ENCODE data around the gene CHST2. TPM values are rescaled to one million over a fixed set of nuclear protein-coding genes. Genes with fewer than 3 reads are reported as not detected.

Gene CHST2
- total RNA-seq, 1 experiment from 2014 or later = 1.7 TPM

- ChIA-PET RAD21 (ENCODE audit: low non-redundant PET in 1 of 2, low total read pairs in 2 of 2, uncharacterized antibody in 2 of 2, unreplicated experiment in 2 of 2) (no interaction called here), POLR2A (no interaction called here), CTCF (no interaction called here)
- Histone ChIP-seq H2AFZ (ENCODE audit: low read depth, low read length, poor library complexity, severe bottlenecking) (no peak overlapping the region), H3K4me2 (ENCODE audit: low read length) (no peak overlapping the region), H4K20me1 (ENCODE audit: insufficient read depth) (no peaks in the 10 kb centered on the region), H3K4me3 (replicated peaks in 1 of 2; ENCODE audit: low read depth in 1 of 2, low read length in 2 of 2) (no peak overlapping the region), H3K9me3 (ENCODE audit: control insufficient read depth in 1 of 2, insufficient read depth in 1 of 2, low read depth in 1 of 2, low read length in 2 of 2) (no peaks in the 10 kb centered on the region), H3K36me3 (ENCODE audit: control insufficient read depth in 1 of 2, insufficient read depth in 2 of 2, low read length in 2 of 2) (no peaks in the 10 kb centered on the region), H3K79me2 (ENCODE audit: insufficient read depth, low read length) (no peaks in the 10 kb centered on the region), H3K27me3 (ENCODE audit: insufficient read depth, low read length) (no peaks in the 10 kb centered on the region), H3K9me2 (ENCODE audit: insufficient read depth) (no peaks in the 10 kb centered on the region), H3K9ac (ENCODE audit: low read length) (no peak overlapping the region), H3K4me1 (ENCODE audit: control insufficient read depth in 1 of 2, insufficient read depth in 2 of 2, low read length in 2 of 2) (peaks cover 2 to 6% of the 10 kb centered on the region in 2 experiments; a peak in 3 of 4 replicates), H3K27ac (ENCODE audit: low read depth, low read length) (no peak overlapping the region)
- BruUV-seq (replicated peaks) = no TSS peak
- DNase-seq (ENCODE audit: low read depth, low spot score) (no peak), ATAC-seq (no peak)
- TF ChIP-seq POLR2AphosphoS5 (IDR thresholded peaks at IDR 0.05; ENCODE audit: low read depth, low read length) = no peak
- no peak for TF ChIP-seq FOSL1 (IDR thresholded peaks at IDR 0.05; ENCODE audit: low read depth)
- TF ChIP-seq ZFX (IDR thresholded peaks at IDR 0.05) = no peak
- TF ChIP-seq SP1 (IDR thresholded peaks at IDR 0.05; ENCODE audit: low read depth) = no peak
- no peak for TF ChIP-seq SIN3A (IDR thresholded peaks at IDR 0.05; ENCODE audit: low read depth)
- TF ChIP-seq, protein P1, sequence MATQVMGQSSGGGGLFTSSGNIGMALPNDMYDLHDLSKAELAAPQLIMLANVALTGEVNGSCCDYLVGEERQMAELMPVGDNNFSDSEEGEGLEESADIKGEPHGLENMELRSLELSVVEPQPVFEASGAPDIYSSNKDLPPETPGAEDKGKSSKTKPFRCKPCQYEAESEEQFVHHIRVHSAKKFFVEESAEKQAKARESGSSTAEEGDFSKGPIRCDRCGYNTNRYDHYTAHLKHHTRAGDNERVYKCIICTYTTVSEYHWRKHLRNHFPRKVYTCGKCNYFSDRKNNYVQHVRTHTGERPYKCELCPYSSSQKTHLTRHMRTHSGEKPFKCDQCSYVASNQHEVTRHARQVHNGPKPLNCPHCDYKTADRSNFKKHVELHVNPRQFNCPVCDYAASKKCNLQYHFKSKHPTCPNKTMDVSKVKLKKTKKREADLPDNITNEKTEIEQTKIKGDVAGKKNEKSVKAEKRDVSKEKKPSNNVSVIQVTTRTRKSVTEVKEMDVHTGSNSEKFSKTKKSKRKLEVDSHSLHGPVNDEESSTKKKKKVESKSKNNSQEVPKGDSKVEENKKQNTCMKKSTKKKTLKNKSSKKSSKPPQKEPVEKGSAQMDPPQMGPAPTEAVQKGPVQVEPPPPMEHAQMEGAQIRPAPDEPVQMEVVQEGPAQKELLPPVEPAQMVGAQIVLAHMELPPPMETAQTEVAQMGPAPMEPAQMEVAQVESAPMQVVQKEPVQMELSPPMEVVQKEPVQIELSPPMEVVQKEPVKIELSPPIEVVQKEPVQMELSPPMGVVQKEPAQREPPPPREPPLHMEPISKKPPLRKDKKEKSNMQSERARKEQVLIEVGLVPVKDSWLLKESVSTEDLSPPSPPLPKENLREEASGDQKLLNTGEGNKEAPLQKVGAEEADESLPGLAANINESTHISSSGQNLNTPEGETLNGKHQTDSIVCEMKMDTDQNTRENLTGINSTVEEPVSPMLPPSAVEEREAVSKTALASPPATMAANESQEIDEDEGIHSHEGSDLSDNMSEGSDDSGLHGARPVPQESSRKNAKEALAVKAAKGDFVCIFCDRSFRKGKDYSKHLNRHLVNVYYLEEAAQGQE (IDR thresholded peaks at IDR 0.05; ENCODE audit: low read depth) = no peak
- no peak for TF ChIP-seq ZBTB33 (IDR thresholded peaks at IDR 0.05; ENCODE audit: extremely low read depth, insufficient replicate concordance, low read length)
- no peak for TF ChIP-seq CBX3 (IDR thresholded peaks at IDR 0.05; ENCODE audit: low read depth)
- no peak for TF ChIP-seq CTCF (IDR thresholded peaks at IDR 0.05 in 2 of 3, conservative IDR thresholded peaks at IDR 0.05 in 1 of 3; ENCODE audit: borderline replicate concordance in 1 of 3, insufficient read depth in 1 of 3, low read depth in 2 of 3, low read length in 2 of 3)
- TF ChIP-seq CEBPB (IDR thresholded peaks at IDR 0.05; ENCODE audit: low read depth) = no peak
- TF ChIP-seq SRF (IDR thresholded peaks at IDR 0.05; ENCODE audit: low read depth) = no peak
- TF ChIP-seq POLR2A (IDR thresholded peaks at IDR 0.05; ENCODE audit: borderline replicate concordance, extremely low read depth, insufficient read depth, insufficient read length) = no peak
- no peak for TF ChIP-seq ATF3 (IDR thresholded peaks at IDR 0.05)
- no peak for TF ChIP-seq ELF1 (IDR thresholded peaks at IDR 0.05; ENCODE audit: borderline replicate concordance, low read depth)
- intact Hi-C loops (cut with micrococcal nuclease) = no loop called here
These were observed 40.9 kb downstream of the CHST2 start for GRCh38 chr3:143160437-143160836.
